Astrocyte (in vitro differentiated cells and primary cell): ENCODE results near the gene HHLA2. TPM values are rescaled to one million over a fixed set of nuclear protein-coding genes. Genes with fewer than 3 reads are reported as not detected.
A peak's percentile ranks its signal among the peaks of the same experiment; 100 is the strongest.

Source experiments
- DNase-seq: peaks from one replicate; pipeline ENCODE4 v3.0.0-alpha.2; 2010; ENCODE audit warnings: low read depth
- FAIRE-seq: peaks from 2 replicates; lab custom pipeline; 2011; peaks lifted over from hg19 to GRCh38; lab: Jason Lieb, UNC
- H2AFZ ChIP-seq: 2 replicates; pipeline ENCODE4 v1.6.0; 2012; ENCODE audit warnings: low read depth, low read length, inconsistent platforms
- H3K27ac ChIP-seq: 2 replicates; pipeline ENCODE4 v1.5.1; 2011; ENCODE audit warnings: low read depth, low read length, inconsistent platforms
- H3K27me3 ChIP-seq: 2 replicates; pipeline ENCODE4 v1.6.0; 2011; ENCODE audit warnings: low read length, inconsistent platforms; ENCODE audit not compliant: insufficient read depth
- H3K36me3 ChIP-seq: 2 replicates; pipeline ENCODE4 v1.5.1; 2011; ENCODE audit warnings: low read length, inconsistent platforms; ENCODE audit not compliant: insufficient read depth
- H3K4me1 ChIP-seq: 2 replicates; pipeline ENCODE4 v1.5.1; 2011; ENCODE audit warnings: low read length, inconsistent platforms; ENCODE audit not compliant: insufficient read depth
- H3K4me2 ChIP-seq: 2 replicates; pipeline ENCODE4 v1.6.0; 2012; ENCODE audit warnings: low read length, inconsistent platforms
- H3K4me3 ChIP-seq: 2 replicates; pipeline ENCODE4 v1.5.1; 2011; ENCODE audit warnings: low read depth, mild to moderate bottlenecking, low read length, inconsistent platforms; ENCODE audit not compliant: insufficient read depth
- H3K79me2 ChIP-seq: 2 replicates; pipeline ENCODE4 v1.6.0; 2012; ENCODE audit warnings: mild to moderate bottlenecking, low read length, inconsistent platforms; ENCODE audit not compliant: insufficient read depth
- H3K9ac ChIP-seq: 2 replicates; pipeline ENCODE4 v1.6.0; 2012; ENCODE audit warnings: mild to moderate bottlenecking, low read length, inconsistent platforms
- H3K9me3 ChIP-seq: 2 replicates; pipeline ENCODE4 v1.5.1; 2012; ENCODE audit warnings: low read depth, mild to moderate bottlenecking, low read length, inconsistent platforms; ENCODE audit not compliant: insufficient read depth
- H4K20me1 ChIP-seq: 2 replicates; pipeline ENCODE4 v1.6.0; 2012; ENCODE audit warnings: low read length, inconsistent platforms; ENCODE audit not compliant: insufficient read depth
- H3K27ac Mint-ChIP-seq: one replicate; pipeline ENCODE4 v1.8.0; 2021; ENCODE audit warnings: mild to moderate bottlenecking, mixed read lengths; ENCODE audit not compliant: unreplicated experiment
- H3K27me3 Mint-ChIP-seq: one replicate; pipeline ENCODE4 v1.8.0; 2021; ENCODE audit warnings: low read depth, mixed read lengths; ENCODE audit not compliant: unreplicated experiment
- H3K36me3 Mint-ChIP-seq: one replicate; pipeline ENCODE4 v1.8.0; 2021; ENCODE audit warnings: low read depth, mixed read lengths; ENCODE audit not compliant: unreplicated experiment
- H3K4me1 Mint-ChIP-seq: one replicate; pipeline ENCODE4 v1.8.0; 2021; ENCODE audit warnings: low read depth, mixed read lengths; ENCODE audit not compliant: unreplicated experiment
- H3K4me3 Mint-ChIP-seq: one replicate; pipeline ENCODE4 v1.8.0; 2021; ENCODE audit warnings: mild to moderate bottlenecking, moderate library complexity, mixed read lengths; ENCODE audit not compliant: unreplicated experiment
- H3K9me3 Mint-ChIP-seq: one replicate; pipeline ENCODE4 v1.8.0; 2021; ENCODE audit warnings: mild to moderate bottlenecking, mixed read lengths; ENCODE audit not compliant: unreplicated experiment
- EZH2 ChIP-seq: IDR thresholded peaks from 2 replicates; pipeline ENCODE4 v1.6.1; 2012; ENCODE audit warnings: mild to moderate bottlenecking, low read length, inconsistent platforms; ENCODE audit not compliant: insufficient read depth
- total RNA-seq: library from RNA; stranded (reverse); gene quantifications from 2 replicates; pipeline ENCODE4 v1.2.1, GENCODE V29; 2021
- TF ChIP-seq, protein P1 (sequence below): IDR thresholded peaks from 2 replicates; pipeline ENCODE4 v1.5.1; 2011; ENCODE audit warnings: low read depth, mild to moderate bottlenecking, inconsistent platforms, low read length, moderate library complexity; ENCODE audit not compliant: insufficient read depth

The HHLA2 gene
- total RNA-seq, 1 donor from 2014 or later, result not detected

DNA sequence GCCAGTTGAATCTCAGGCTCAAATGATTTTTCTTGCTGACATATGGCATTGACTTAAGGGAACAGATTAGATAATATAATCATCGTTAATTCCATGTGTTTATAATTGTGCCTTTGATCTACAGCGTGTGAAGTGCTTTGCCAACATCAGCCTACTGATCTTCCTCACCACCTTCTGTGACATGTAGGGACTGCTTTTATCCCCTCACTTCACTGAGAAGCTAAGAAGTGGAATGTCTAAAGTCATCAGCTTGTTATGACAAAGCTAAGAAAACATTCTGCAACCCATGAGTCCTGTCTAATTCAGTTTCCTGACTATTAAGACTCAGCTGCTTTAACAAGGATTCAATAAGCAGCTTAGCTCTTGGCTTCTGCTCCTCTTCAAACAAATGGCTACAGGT is 108.0 kb downstream of the HHLA2 start:
- Histone ChIP-seq H3K79me2 (no peaks in the 10 kb centered on the region), H3K9ac (no peak overlapping the region), H3K4me1 (peaks cover 8% of the 10 kb centered on the region), H3K36me3 (no peaks in the 10 kb centered on the region), H2AFZ (no peak overlapping the region), H3K4me3 (no peak overlapping the region), H4K20me1 (no peaks in the 10 kb centered on the region), H3K27ac (no peak overlapping the region), H3K4me2 (peak overlapping the region; percentile 21), H3K9me3 (no peaks in the 10 kb centered on the region), H3K27me3 (no peaks in the 10 kb centered on the region)
- H3K4me3 Mint-ChIP-seq, result no peak overlapping the region
- FAIRE-seq, result no peak
- TF ChIP-seq EZH2, result no peak
- TF ChIP-seq, protein P1, sequence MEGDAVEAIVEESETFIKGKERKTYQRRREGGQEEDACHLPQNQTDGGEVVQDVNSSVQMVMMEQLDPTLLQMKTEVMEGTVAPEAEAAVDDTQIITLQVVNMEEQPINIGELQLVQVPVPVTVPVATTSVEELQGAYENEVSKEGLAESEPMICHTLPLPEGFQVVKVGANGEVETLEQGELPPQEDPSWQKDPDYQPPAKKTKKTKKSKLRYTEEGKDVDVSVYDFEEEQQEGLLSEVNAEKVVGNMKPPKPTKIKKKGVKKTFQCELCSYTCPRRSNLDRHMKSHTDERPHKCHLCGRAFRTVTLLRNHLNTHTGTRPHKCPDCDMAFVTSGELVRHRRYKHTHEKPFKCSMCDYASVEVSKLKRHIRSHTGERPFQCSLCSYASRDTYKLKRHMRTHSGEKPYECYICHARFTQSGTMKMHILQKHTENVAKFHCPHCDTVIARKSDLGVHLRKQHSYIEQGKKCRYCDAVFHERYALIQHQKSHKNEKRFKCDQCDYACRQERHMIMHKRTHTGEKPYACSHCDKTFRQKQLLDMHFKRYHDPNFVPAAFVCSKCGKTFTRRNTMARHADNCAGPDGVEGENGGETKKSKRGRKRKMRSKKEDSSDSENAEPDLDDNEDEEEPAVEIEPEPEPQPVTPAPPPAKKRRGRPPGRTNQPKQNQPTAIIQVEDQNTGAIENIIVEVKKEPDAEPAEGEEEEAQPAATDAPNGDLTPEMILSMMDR, result no peak
- DNase-seq, result peak; percentile 22
- no peaks in the 10 kb centered on the region for H3K36me3 Mint-ChIP-seq
- no peaks in the 10 kb centered on the region for H3K27me3 Mint-ChIP-seq
- peaks cover 27% of the 10 kb centered on the region for H3K4me1 Mint-ChIP-seq
- H3K9me3 Mint-ChIP-seq, result no peaks in the 10 kb centered on the region
- peak overlapping the region; percentile 54 for H3K27ac Mint-ChIP-seq

DNA sequence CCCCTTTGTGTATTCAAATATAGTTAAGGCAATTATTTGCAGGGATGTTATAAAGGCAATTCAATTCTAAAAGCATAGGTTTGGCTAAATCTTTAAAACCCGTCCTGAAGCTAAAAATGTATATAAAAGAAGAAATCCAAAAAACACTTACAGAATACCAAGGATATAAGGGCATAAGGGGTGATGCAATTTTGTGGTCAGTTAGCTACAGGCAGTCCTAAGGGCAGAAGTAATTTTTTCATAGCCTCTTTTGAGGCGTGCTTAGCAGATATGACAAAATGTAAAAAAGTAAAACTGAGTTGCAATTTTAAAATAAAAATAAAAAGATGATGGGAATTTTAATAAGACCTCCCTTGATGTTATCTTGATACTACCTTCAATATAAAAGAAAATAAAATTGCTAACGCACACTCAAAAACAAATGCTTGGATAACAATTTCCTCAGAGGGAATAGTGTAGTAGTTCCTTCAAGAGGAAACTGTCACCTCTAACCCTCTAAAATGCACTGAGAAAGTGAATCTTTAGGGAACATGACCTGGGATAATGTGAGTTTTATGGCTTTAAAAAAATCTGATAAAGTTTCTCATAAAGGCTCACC is 109.8 kb downstream of the HHLA2 start:
- Histone ChIP-seq H3K27ac (no peak overlapping the region), H3K4me2 (no peak overlapping the region), H3K36me3 (no peaks in the 10 kb centered on the region), H3K79me2 (no peaks in the 10 kb centered on the region), H3K27me3 (no peaks in the 10 kb centered on the region), H2AFZ (no peak overlapping the region), H4K20me1 (no peaks in the 10 kb centered on the region), H3K9me3 (peaks cover 3% of the 10 kb centered on the region), H3K9ac (no peak overlapping the region), H3K4me1 (peaks cover 8% of the 10 kb centered on the region), H3K4me3 (no peak overlapping the region)
- DNase-seq (no peak), FAIRE-seq (no peak)
- no peaks in the 10 kb centered on the region for H3K27me3 Mint-ChIP-seq
- H3K36me3 Mint-ChIP-seq, result no peaks in the 10 kb centered on the region
- TF ChIP-seq, protein P1, result no peak
- no peak for TF ChIP-seq EZH2
- H3K4me3 Mint-ChIP-seq, result no peak overlapping the region
- H3K9me3 Mint-ChIP-seq, result no peaks in the 10 kb centered on the region
- H3K27ac Mint-ChIP-seq, result peak overlapping the region; percentile 82
- H3K4me1 Mint-ChIP-seq, result peaks cover 27% of the 10 kb centered on the region

DNA sequence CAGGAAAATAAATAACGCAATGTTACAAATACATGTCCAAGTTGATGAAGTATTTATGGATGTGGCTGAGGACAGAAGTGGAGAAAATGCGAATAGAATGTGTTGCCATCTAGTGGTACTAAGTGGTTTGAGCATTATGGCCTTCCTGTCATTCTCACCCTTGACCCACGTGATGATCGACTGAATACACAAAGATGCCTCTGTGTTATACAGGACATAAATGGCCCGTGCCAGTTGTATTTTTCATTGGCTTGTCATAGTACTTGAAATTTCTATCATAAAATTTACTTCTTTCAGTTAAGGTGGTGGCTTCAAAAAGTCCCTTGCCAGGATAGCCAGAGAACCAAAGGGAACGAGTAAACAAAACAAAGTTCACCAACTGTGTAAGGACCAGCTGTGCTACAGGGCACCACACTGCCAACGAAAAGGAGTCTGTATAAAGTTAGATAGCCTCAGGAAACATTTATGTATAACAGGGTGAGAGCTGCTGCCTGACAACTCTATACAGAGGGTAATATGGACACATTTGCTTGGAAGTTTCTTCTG is 110.4 kb downstream of the HHLA2 start:
- H3K27ac ChIP-seq, result no peak overlapping the region
- no peak overlapping the region for H3K4me3 Mint-ChIP-seq
- H3K79me2 ChIP-seq, result no peaks in the 10 kb centered on the region
- peaks cover 27% of the 10 kb centered on the region for H3K4me1 Mint-ChIP-seq
- DNase-seq, result peak; percentile 22
- H4K20me1 ChIP-seq, result no peaks in the 10 kb centered on the region
- peaks cover 3% of the 10 kb centered on the region for H3K9me3 ChIP-seq
- H3K27me3 ChIP-seq, result no peaks in the 10 kb centered on the region
- peak; percentile 98 for FAIRE-seq
- no peaks in the 10 kb centered on the region for H3K36me3 Mint-ChIP-seq
- TF ChIP-seq, protein P1, result peak; percentile 66
- no peak for TF ChIP-seq EZH2
- no peak overlapping the region for H3K9ac ChIP-seq
- peak overlapping the region; percentile 29 for H3K27ac Mint-ChIP-seq
- H2AFZ ChIP-seq, result no peak overlapping the region
- H3K27me3 Mint-ChIP-seq, result no peaks in the 10 kb centered on the region
- H3K4me3 ChIP-seq, result no peak overlapping the region
- H3K4me1 ChIP-seq, result peaks cover 8% of the 10 kb centered on the region
- H3K36me3 ChIP-seq, result no peaks in the 10 kb centered on the region
- H3K4me2 ChIP-seq, result no peak overlapping the region
- H3K9me3 Mint-ChIP-seq, result no peaks in the 10 kb centered on the region
